H1 (cell line): ENCODE results near the gene STXBP5. TPM values are rescaled to one million over a fixed set of nuclear protein-coding genes. Genes with fewer than 3 reads are reported as not detected.

ENCODE experiments used
- CTCF ChIA-PET: fragments of 300-600 bp; sonication (Branson Sonifier 250); formaldehyde crosslinking; loops from one replicate; lab custom pipeline; 2021; ENCODE audit not compliant: partially characterized antibody; lab: Charles Lee
- POLR2A ChIA-PET: fragments of 300-600 bp; sonication (Branson Sonifier 250); formaldehyde crosslinking; loops from one replicate; lab custom pipeline; 2021; ENCODE audit warnings: inconsistent platforms; ENCODE audit not compliant: partially characterized antibody; lab: Charles Lee
- DNase-seq, 2 experiments: peaks; one replicate each; pipeline versions ENCODE4 v3.0.0 to v3.0.0-alpha.2; 2010 to 2022; ENCODE audit warnings: low spot score in 2 of 2, low read depth in 1 of 2, mixed read lengths in 1 of 2
- FAIRE-seq: peaks from 2 replicates; lab custom pipeline; 2011; peaks lifted over from hg19 to GRCh38; lab: Jason Lieb, UNC
- H2AFZ ChIP-seq: 2 replicates; pipeline ENCODE4 v1.8.1; 2012; ENCODE audit warnings: low read length, inconsistent platforms
- H2AK5ac ChIP-seq: 2 replicates; pipeline ENCODE4 v1.6.1; 2013; ENCODE audit warnings: low read depth, low read length
- H2BK120ac ChIP-seq: replicated peaks from 2 replicates; pipeline ENCODE3; 2013; ENCODE audit warnings: low read depth, low read length, inconsistent platforms
- H2BK12ac ChIP-seq: 2 replicates; pipeline ENCODE4 v1.6.1; 2013; ENCODE audit warnings: low read depth, low read length
- H2BK15ac ChIP-seq: 2 replicates; pipeline ENCODE4 v1.6.1; 2013; ENCODE audit warnings: low read length
- H2BK20ac ChIP-seq: 2 replicates; pipeline ENCODE4 v1.6.1; 2013; ENCODE audit warnings: low read length
- H2BK5ac ChIP-seq: 2 replicates; pipeline ENCODE4 v1.6.1; 2013; ENCODE audit warnings: low read depth, low read length
- H3K14ac ChIP-seq: 2 replicates; pipeline ENCODE4 v1.6.1; 2013; ENCODE audit warnings: inconsistent platforms; ENCODE audit not compliant: insufficient read length
- H3K18ac ChIP-seq: 2 replicates; pipeline ENCODE4 v1.6.1; 2013; ENCODE audit warnings: low read length; ENCODE audit errors: extremely low read depth
- H3K23ac ChIP-seq: 2 replicates; pipeline ENCODE4 v1.6.1; 2013; ENCODE audit warnings: inconsistent platforms; ENCODE audit not compliant: insufficient read length
- H3K23me2 ChIP-seq: 2 replicates; pipeline ENCODE4 v1.6.1; 2013; ENCODE audit warnings: low read depth, low read length
- H3K27ac ChIP-seq: 2 replicates; pipeline ENCODE4 v1.6.1; 2011; ENCODE audit warnings: low read depth, low read length, inconsistent platforms
- H3K27me3 ChIP-seq, 4 experiments: replicated peaks in 1 of 4; 1 replicate in 1 of 4; 2 replicates in 3 of 4; pipeline versions ENCODE4 v1.6.1 to v1.8.1; 2011 to 2013; ENCODE audit warnings: low read length in 3 of 4, mild to moderate bottlenecking in 3 of 4, inconsistent platforms in 2 of 4, mixed read lengths in 2 of 4, moderate library complexity in 1 of 4; ENCODE audit not compliant: control insufficient read depth in 3 of 4, insufficient read depth in 3 of 4; ENCODE audit errors: extremely low read depth in 1 of 4
- H3K36me3 ChIP-seq, 4 experiments: 2 replicates each; pipeline versions ENCODE4 v1.6.1 to v1.8.1; 2011 to 2013; ENCODE audit warnings: mild to moderate bottlenecking in 4 of 4, low read length in 3 of 4, moderate library complexity in 2 of 4, control low read depth in 1 of 4, inconsistent platforms in 1 of 4; ENCODE audit not compliant: insufficient read depth in 4 of 4, control insufficient read depth in 2 of 4
- H3K4ac ChIP-seq: replicated peaks from 2 replicates; pipeline ENCODE3; 2013; ENCODE audit warnings: low read length, low read depth, mixed read lengths, inconsistent platforms; ENCODE audit not compliant: insufficient read length
- H3K4me1 ChIP-seq, 4 experiments: replicated peaks in 1 of 4; 1 replicate in 1 of 4; 2 replicates in 3 of 4; pipeline versions ENCODE4 v1.6.1 to v1.8.1; 2011 to 2013; ENCODE audit warnings: low read length in 3 of 4, inconsistent platforms in 2 of 4, mixed read lengths in 1 of 4; ENCODE audit not compliant: insufficient read depth in 4 of 4, control insufficient read depth in 3 of 4
- H3K4me2 ChIP-seq, 2 experiments: 2 replicates each; pipeline versions ENCODE4 v1.6.1 to v1.8.1; 2011 to 2013; ENCODE audit warnings: low read depth in 2 of 2, low read length in 2 of 2, control low read depth in 1 of 2, inconsistent platforms in 1 of 2, mild to moderate bottlenecking in 1 of 2; ENCODE audit not compliant: insufficient read depth in 1 of 2
- H3K4me3 ChIP-seq, 4 experiments: fragments of 200-600, 300-600 bp in 1 of 4; sonication (generic), shearing (Covaris generic), sonication (Bioruptor Twin) in 1 of 4; 2 replicates each; pipeline versions ENCODE4 v1.5.1 to v1.8.1; 2011 to 2016; ENCODE audit warnings: low read length in 4 of 4, low read depth in 3 of 4, control low read depth in 2 of 4, inconsistent platforms in 2 of 4, mild to moderate bottlenecking in 2 of 4, mixed read lengths in 1 of 4, moderate library complexity in 1 of 4; ENCODE audit not compliant: insufficient read depth in 2 of 4; ENCODE audit errors: extremely low read depth in 1 of 4
- H3K56ac ChIP-seq: replicated peaks from 2 replicates; pipeline ENCODE3; 2013; ENCODE audit warnings: low read depth, mild to moderate bottlenecking, mixed read lengths, low read length, inconsistent platforms; ENCODE audit not compliant: insufficient read length
- H3K79me1 ChIP-seq: 2 replicates; pipeline ENCODE4 v1.6.1; 2013; ENCODE audit warnings: low read depth, low read length, control low read depth
- H3K79me2 ChIP-seq, 2 experiments: 2 replicates each; pipeline versions ENCODE4 v1.6.1 to v1.8.1; 2012 to 2013; ENCODE audit warnings: low read length in 2 of 2, mild to moderate bottlenecking in 2 of 2, inconsistent platforms in 1 of 2; ENCODE audit not compliant: insufficient read depth in 2 of 2, control insufficient read depth in 1 of 2
- H3K9ac ChIP-seq, 4 experiments: replicated peaks in 1 of 4; 1 replicate in 1 of 4; 2 replicates in 3 of 4; pipeline versions ENCODE4 v1.6.1 to v1.8.1; 2011 to 2013; ENCODE audit warnings: low read depth in 3 of 4, low read length in 3 of 4, control low read depth in 2 of 4, mild to moderate bottlenecking in 2 of 4, moderate library complexity in 2 of 4, inconsistent platforms in 1 of 4; ENCODE audit errors: extremely low read depth in 1 of 4
- H3K9me3 ChIP-seq, 2 experiments: 2 replicates each; pipeline versions ENCODE4 v1.6.1 to v1.8.1; 2012 to 2013; ENCODE audit warnings: mild to moderate bottlenecking in 2 of 2, moderate library complexity in 2 of 2, control low read depth in 1 of 2, inconsistent platforms in 1 of 2, low read depth in 1 of 2, low read length in 1 of 2, mixed read lengths in 1 of 2; ENCODE audit not compliant: insufficient read depth in 2 of 2
- H4K20me1 ChIP-seq, 2 experiments: replicated peaks in 1 of 2; 2 replicates each; pipeline versions ENCODE3 to v1.8.1; 2011 to 2013; ENCODE audit warnings: inconsistent platforms in 2 of 2, low read length in 2 of 2, mild to moderate bottlenecking in 1 of 2; ENCODE audit not compliant: insufficient read depth in 2 of 2, control insufficient read depth in 1 of 2
- H4K5ac ChIP-seq: 2 replicates; pipeline ENCODE4 v1.6.1; 2013; ENCODE audit warnings: low read length, low read depth, mixed read lengths, inconsistent platforms; ENCODE audit not compliant: insufficient read length
- H4K8ac ChIP-seq: 2 replicates; pipeline ENCODE4 v1.8.0; 2013; ENCODE audit warnings: mild to moderate bottlenecking, moderate library complexity, low read length, inconsistent platforms; ENCODE audit not compliant: insufficient read depth; ENCODE audit errors: extremely low read depth
- H4K91ac ChIP-seq: replicated peaks from 2 replicates; pipeline ENCODE3; 2013; ENCODE audit warnings: low read length, mixed read lengths, inconsistent platforms; ENCODE audit not compliant: insufficient read length
- BCL11A ChIP-seq, 2 experiments: IDR thresholded peaks; one replicate each; pipeline ENCODE4 v1.6.1; 2011; ENCODE audit warnings: low read depth in 2 of 2, low read length in 2 of 2, mild to moderate bottlenecking in 2 of 2
- CHD2 ChIP-seq: IDR thresholded peaks from 2 replicates; pipeline ENCODE4 v1.6.1; 2012; ENCODE audit warnings: low read length, improper control_type of control experiment
- EGR1 ChIP-seq: IDR thresholded peaks from 2 replicates; pipeline ENCODE4 v1.6.1; 2011; ENCODE audit warnings: low read depth, low read length, borderline replicate concordance
- EP300 ChIP-seq, 2 experiments: IDR thresholded peaks; 1 replicate in 1 of 2; 2 replicates in 1 of 2; pipeline ENCODE4 v1.6.1; 2011 to 2012; ENCODE audit warnings: low read depth in 2 of 2, low read length in 2 of 2, mild to moderate bottlenecking in 2 of 2, borderline replicate concordance in 1 of 2, inconsistent platforms in 1 of 2, moderate library complexity in 1 of 2
- HDAC6 ChIP-seq: IDR thresholded peaks from one replicate; pipeline ENCODE4 v1.7.1; 2012; ENCODE audit warnings: low read depth, mild to moderate bottlenecking, inconsistent platforms, low read length, moderate library complexity
- NANOG ChIP-seq: IDR thresholded peaks from 2 replicates; pipeline ENCODE4 v1.6.1; 2011; ENCODE audit warnings: low read length, low read depth, mild to moderate bottlenecking, inconsistent platforms; ENCODE audit not compliant: insufficient read depth, poor library complexity, severe bottlenecking
- RBBP5 ChIP-seq: IDR thresholded peaks from 2 replicates; pipeline ENCODE4 v1.7.1; 2012; ENCODE audit warnings: low read depth, mild to moderate bottlenecking, inconsistent platforms, low read length, moderate library complexity, borderline replicate concordance
- RNF2 ChIP-seq: fragments of 200-900, 300-1000 bp; sonication (generic); IDR thresholded peaks from 2 replicates; pipeline ENCODE4 v1.7.1; 2016; ENCODE audit warnings: borderline replicate concordance, low read depth, mild to moderate bottlenecking, antibody characterized with exemption, low read length; ENCODE audit not compliant: poor library complexity, severe bottlenecking; ENCODE audit errors: missing control alignments
- SIN3A ChIP-seq, 2 experiments: IDR thresholded peaks in 1 of 2; conservative IDR thresholded peaks in 1 of 2; 2 replicates each; pipeline ENCODE4 v1.6.1; 2011 to 2012; ENCODE audit warnings: low read length in 2 of 2, improper control_type of control experiment in 1 of 2, low read depth in 1 of 2, mild to moderate bottlenecking in 1 of 2
- TAF7 ChIP-seq: optimal IDR thresholded peaks from 2 replicates; pipeline ENCODE3; 2011; ENCODE audit warnings: low read depth, mild to moderate bottlenecking, inconsistent platforms, low read length, moderate library complexity, borderline replicate concordance
- USF2 ChIP-seq: IDR thresholded peaks from 2 replicates; pipeline ENCODE4 v1.6.1; 2011; ENCODE audit warnings: low read length, improper control_type of control experiment
- YY1 ChIP-seq: IDR thresholded peaks from 2 replicates; pipeline ENCODE4 v1.6.1; 2011; ENCODE audit warnings: low read depth, mild to moderate bottlenecking, low read length
- WGBS, 2 experiments: shearing (Covaris generic) in 1 of 2; methylation state at CpG; one replicate each; pipeline versions ENCODE4 v1.1.6 to v1.1.7; 2013 to 2015; ENCODE audit warnings: low lambda C conversion rate in 2 of 2, mixed read lengths in 2 of 2, inconsistent platforms in 1 of 2, low coverage in 1 of 2, missing lambda C conversion rate in 1 of 2; ENCODE audit not compliant: insufficient replicate concordance in 2 of 2, insufficient coverage in 1 of 2, insufficient read length in 1 of 2; ENCODE audit errors: extremely low coverage in 1 of 2, missing lambda C conversion rate in 1 of 2; 5-methylcytosine and 5-hydroxymethylcytosine counted together
- polyA plus RNA-seq, 7 experiments: library from polyadenylated mRNA; depleted of rRNA in 3 of 7; stranded (reverse) in 5 of 7; unstranded in 2 of 7; fragments of >200 nt in 5 of 7; fragments of 200-250 nt in 2 of 7; gene quantifications; 1 replicate in 5 of 7; 2 replicates in 1 of 7; 4 replicates in 1 of 7; pipeline versions ENCODE4 v1.2.1 to v1.2.3, GENCODE V29; 2011 to 2013; ENCODE audit warnings: missing spikeins in 2 of 7, mixed read lengths in 2 of 7
- total RNA-seq: library from RNA; stranded (reverse); fragmentation: NEBNext Ultra II Directional; extraction: Animal tissue kit (Norgen Biotek cat#: 25700); gene quantifications from 2 replicates; pipeline ENCODE4 v1.2.1, GENCODE V29; 2021

Gene STXBP5
- total and polyA plus RNA-seq, 2 of the 8 experiments (the other 6 are each of a cell fraction or from before 2014, with no cell fraction given), result 2.7 to 10.8 TPM

- Histone ChIP-seq H2AFZ (no peak overlapping the region), H3K23ac (no peak overlapping the region), H3K9me3 (no peaks in the 10 kb centered on the region), H2BK120ac (no peak overlapping the region), H3K79me2 (no peaks in the 10 kb centered on the region), H2BK12ac (no peak overlapping the region), H3K9ac (no peak overlapping the region), H4K5ac (no peak overlapping the region), H4K20me1 (peaks cover 0 to 1% of the 10 kb centered on the region in 2 experiments), H2AK5ac (no peak overlapping the region), H3K4me1 (no peaks in the 10 kb centered on the region), H3K23me2 (no peaks in the 10 kb centered on the region), H4K91ac (no peak overlapping the region), H4K8ac (no peak overlapping the region), H3K79me1 (no peaks in the 10 kb centered on the region), H3K36me3 (no peaks in the 10 kb centered on the region), H3K4me3 (no peak overlapping the region), H2BK5ac (no peak overlapping the region), H3K27me3 (no peaks in the 10 kb centered on the region), H3K27ac (no peak overlapping the region), H3K18ac (no peak overlapping the region), H3K4ac (no peak overlapping the region), H2BK15ac (no peak overlapping the region), H3K4me2 (no peak overlapping the region), H3K14ac (no peak overlapping the region), H2BK20ac (no peak overlapping the region), H3K56ac (no peak overlapping the region)
- CTCF ChIA-PET, result interaction anchor here (0.8 to 1.4 kb wide), 2 partner anchors 28 to 632 kb away, joined by 3 read pairs; no protein-coding TSS in a partner anchor
- WGBS, 2 experiments, result 96% methylated on average over 3 of the region's 3 CpGs; no CpG with 5 or more reads in 1 of the 2 experiments
- DNase-seq, result no peak
- FAIRE-seq, result no peak
- POLR2A ChIA-PET, result no interaction called here
- TF ChIP-seq RNF2 (no peak), USF2 (no peak), EP300 (IDR thresholded peaks at IDR 0.05; ENCODE audit: borderline replicate concordance in 1 of 2, low read depth in 2 of 2, low read length in 2 of 2) (no peak), RBBP5 (no peak), YY1 (no peak), CHD2 (no peak), HDAC6 (no peak), BCL11A (IDR thresholded peaks at IDR 0.05; ENCODE audit: low read depth in 2 of 2, low read length in 2 of 2) (no peak), EGR1 (no peak), TAF7 (no peak), NANOG (no peak), SIN3A (conservative IDR thresholded peaks at IDR 0.05 in 1 of 2, IDR thresholded peaks at IDR 0.05 in 1 of 2; ENCODE audit: low read depth in 1 of 2, low read length in 2 of 2) (no peak)
These were observed 133.7 kb downstream of the STXBP5 start for GRCh38 chr6:147337921-147338320.
